HG03066 (cell line): Measurements from ENCODE around the gene CPA5.

ENCODE experiments used
- ATAC-seq: cut with Tn5 transposase; IDR thresholded peaks from one replicate; pipeline ENCODE4 v1.9.1; 2021; ENCODE audit warnings: low read depth; ENCODE audit not compliant: unreplicated experiment

CPA5 gene

DNA sequence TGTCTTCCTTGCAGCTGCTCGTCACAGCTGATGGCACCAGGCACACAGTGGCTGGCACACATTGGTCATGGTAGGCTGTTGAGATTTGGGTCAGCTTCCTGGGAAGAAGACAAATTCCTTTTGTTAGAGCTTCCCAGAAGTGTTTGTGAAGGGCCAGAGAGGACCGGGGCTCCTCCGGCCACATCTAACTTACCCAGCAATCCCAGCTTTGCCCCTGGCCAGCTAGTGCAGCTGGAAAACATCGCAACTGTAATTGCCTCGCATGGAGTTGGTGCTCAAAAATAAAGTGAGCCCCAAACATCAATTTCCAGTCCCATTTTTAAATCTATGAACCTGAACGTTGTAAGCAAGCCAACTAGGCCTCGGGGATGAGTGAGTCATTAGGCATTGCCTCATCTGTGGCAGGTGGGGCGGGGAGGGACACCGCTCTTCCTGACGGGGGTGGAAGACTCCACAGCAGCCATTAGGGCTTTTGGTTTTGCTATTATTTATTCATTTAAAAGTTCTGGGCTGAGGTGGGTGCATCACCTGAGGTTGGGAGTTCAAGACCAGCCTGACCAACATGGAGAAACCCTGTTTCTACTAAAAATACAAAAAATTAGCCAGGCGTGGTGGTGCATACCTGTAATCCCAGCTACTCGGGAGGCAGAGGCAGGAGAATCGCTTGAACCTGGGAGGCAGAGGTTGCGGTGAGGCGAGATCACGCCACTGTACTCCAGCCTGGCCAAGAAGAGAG is 12.4 kb downstream of the CPA5 start:
- no peak for ATAC-seq

DNA sequence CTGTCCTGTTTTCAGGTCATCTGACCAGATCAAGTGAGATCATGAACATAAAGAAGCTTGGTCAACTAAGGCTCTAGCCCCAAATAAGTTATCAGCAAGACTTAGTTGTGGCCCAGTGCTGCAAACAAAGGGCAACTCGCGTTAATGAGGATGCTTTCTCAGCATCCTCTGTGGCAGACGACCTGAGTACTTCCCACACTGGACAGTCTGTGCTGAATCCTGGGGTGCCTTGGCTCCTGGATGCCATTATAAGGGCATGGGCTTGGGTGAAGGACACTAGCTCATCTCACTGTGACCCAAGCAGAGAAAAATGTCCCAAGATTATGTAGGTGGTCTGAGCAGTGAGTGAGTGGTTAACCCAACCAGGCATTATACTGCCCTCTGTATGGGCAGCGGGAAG is 13.9 kb downstream of the CPA5 start:
- no peak for ATAC-seq

DNA sequence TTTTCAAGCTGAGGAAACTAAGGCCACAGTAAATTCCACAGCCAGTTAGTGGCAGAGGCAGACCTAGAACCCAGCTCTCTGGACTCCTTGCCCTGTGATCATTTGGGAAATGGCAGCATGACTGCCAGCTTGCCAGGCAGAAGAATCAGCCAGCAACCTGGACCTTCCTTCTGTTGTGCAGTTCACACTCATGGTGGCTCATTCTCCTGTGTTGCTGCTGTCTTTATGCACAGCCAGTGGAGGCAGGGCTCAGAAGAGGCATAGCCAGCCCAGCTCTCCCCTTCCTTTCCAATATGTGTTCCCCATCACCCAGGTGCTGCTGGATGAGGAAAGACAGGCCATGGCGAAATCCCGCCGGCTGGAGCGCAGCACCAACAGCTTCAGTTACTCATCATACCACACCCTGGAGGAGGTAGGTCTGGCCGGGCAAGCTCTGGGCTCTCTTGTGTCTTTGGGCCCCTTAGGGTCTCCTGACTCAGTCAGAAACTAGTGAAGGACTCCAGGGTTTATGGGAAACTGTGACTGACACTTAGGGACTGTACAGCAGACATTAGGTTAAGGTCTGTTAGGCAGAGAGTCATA is 14.8 kb downstream of the CPA5 start:
- ATAC-seq: no peak

DNA sequence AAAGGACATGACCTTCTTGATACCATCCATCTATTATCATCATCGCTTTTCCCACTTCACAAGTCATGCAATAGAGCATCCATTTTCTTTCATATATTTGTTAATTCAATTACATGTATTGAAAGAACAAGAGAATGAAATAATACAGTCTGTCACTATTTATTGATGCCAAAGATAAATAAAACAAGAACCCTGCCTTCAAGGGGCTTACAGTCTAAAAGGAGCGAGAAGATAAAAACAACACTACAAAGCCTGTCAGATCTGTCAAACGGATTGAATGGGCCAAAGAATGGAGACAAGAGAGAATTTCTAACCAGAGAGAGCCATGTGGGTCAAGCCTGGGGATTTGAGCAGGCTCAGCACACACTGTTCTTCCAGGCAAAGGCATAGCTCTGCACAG is 15.9 kb downstream of the CPA5 start:
- ATAC-seq: no peak

DNA sequence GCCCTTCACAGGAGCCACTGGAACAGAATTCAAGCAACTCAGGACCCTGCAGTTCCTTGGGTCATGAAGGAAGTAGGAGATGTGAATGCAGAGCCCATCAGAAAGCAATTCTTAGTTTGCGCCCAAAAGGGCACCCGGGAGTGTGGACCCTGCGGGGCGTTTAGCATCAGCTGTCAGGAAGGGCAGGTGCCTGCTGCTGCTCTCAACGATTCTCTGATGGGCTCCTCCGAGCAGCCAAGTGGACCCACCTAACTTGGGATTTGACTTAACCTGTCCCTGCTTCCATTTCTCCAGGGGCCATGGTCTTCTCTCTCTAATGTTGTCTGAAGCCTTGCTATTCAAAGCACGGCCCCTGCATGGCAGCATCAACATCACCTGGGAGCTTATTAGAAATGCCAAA is 17.1 kb downstream of the CPA5 start:
- no peak for ATAC-seq

DNA sequence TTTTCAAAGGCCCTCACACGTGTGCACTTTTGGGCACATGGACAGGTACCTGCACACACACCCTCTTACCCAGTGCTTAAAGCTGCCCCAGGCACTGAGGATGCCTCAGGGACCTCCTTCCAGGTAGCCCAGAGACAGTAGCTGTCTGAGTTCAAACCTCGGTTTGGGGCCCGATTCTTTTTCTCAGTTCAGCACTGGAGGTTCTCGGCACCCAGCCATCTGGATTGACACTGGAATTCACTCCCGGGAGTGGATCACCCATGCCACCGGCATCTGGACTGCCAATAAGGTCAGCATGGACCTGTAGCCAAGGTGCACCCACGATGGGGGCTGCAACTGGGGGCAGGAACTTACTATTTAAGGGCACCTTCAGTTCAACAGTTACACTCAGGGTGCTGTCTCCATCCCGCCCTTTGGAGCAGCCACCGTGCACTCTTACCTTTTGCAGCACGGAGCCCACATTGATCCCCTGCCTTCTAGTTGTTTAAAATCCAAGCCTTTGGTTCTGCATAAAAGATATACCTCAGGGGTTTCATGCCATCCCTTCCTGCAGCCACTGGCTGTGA is 17.7 kb downstream of the CPA5 start:
- no peak for ATAC-seq

DNA sequence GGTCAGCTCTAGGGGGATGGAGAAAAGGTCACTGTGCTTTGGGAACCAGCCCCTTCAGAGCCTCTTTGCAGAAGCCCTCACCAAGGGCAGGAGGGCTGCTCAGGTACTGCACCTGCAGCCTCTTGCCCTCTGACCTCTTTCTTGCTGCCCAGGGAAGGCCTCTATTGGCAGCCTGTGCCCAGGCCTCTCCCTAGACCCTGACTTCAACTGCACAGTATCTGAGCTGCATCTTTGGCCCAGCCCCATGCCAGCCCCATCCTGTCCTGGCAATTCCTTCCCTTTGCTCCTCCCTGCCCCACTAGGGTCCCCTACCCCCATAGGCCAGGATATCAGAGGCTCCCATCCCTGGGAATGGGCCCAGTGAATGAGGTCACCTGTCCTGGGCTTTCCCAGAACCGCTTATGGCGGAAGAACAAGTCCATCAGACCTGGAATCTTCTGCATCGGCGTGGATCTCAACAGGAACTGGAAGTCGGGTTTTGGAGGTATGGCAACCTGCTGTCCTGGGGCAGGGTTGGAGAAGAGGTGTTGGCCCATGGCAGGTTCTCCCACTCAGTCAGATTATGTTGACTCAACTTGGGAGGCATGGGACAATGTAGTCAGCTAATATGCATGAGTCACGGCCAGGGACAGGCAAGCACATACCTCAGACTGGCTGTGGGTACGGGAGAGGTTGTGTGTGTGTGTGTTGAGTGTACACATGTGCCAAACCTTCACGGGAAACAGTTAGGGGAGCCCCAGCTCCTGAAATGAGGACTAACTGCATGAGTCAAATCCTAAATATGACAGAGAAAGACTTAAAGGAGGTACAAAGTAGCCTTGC is 18.6 kb downstream of the CPA5 start:
- no peak for ATAC-seq

DNA sequence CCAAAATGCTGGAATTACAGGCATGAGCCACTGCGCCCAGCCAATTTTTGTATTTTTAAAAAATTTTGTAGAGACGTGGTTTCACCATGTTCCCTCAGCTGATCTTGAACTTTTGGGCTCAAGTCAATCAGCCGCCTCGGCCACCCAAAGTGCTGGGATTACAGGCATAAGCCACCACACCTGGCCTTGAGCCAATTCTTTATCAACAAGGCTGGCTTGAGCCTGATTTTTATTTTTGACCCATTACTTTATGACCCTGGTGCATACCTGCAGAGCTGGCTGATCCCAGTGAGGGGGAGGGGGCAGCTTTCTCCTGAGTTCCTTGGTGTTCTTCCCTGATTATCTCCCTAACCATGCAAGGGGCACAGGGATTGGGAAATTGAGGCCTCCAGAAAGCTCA is 19.8 kb downstream of the CPA5 start:
- ATAC-seq: no peak

DNA sequence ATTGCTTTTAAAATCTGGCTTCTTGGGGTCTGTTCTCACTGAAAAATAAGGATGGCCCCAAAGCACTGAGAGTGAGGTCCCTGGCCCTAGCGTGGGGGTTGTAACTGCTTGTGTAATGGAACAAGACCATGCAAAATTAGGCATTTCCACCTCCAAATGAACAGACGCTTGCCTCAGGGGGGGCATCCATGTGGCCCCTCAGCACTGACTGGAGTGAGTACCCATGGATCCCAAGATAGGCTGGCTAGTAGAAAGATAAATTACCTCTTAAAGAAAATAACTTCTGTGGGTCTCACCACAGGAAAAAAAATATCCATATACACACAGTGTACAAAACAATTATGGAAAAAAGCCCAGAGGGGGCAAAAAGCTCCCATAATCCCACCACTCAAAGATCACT is 20.5 kb downstream of the CPA5 start:
- no peak for ATAC-seq

DNA sequence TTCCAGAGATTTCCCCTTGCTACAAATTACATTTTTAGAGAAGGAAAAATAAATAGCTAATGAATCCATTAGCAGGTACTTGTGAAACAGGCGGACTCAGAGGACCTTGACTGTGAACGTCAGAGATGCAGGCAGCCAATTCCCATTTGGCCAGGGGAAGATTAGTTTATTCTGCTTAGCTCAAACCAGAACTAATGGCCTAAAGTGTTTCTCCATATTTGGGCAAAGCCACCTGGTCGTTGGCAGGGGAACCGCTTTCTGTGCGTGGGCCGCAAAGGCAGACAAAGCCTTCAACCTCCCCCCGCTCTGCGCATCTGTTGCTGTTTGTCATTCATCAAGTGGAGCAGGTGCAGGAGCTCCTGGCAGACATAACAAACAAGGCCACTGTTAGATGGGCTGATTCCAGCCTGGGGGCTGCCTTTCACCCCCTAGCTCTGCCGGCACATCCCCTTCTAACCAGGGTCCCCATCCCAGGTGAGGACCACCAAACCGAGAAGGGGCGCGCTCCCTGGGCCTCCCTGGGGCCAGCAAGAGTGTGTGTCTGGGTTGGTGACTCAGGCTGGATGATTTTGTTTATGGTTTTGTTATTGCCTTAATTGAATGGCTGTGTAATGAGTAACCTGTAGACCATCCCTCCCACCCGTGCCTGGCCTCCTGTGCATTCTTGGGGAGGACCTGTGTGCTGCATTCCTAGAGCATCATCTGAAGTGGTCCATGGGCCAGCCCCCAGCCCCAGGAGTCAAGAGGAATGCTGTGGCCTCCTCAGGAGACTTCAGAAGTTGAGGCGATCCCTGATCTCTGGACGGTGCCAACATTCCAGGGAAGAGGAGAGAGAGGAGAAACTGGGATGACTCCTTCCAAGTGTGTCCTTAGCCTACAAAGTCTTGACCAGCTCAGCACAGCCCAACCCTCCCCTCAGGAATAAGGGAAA is 21.2 kb downstream of the CPA5 start:
- no peak for ATAC-seq

DNA sequence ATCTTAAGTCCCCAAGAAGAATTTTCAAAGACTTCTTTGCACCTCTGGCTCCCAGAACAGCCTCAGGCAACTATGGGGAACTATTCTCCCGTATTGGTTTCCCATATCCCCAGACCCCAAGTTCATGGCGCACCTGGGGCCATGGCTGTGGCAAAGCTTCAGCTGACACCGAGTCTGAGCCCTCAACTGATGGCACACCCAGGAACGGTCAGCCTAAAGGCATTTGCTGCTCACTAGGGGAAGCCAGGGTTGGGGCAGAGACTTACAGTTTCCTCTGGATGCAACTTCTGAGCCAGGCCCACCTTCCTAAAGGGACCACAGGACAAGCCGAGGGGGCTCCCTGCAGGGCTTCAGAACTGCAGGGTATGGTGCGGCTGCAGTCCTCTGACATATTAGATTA is 21.9 kb downstream of the CPA5 start:
- ATAC-seq: no peak

DNA sequence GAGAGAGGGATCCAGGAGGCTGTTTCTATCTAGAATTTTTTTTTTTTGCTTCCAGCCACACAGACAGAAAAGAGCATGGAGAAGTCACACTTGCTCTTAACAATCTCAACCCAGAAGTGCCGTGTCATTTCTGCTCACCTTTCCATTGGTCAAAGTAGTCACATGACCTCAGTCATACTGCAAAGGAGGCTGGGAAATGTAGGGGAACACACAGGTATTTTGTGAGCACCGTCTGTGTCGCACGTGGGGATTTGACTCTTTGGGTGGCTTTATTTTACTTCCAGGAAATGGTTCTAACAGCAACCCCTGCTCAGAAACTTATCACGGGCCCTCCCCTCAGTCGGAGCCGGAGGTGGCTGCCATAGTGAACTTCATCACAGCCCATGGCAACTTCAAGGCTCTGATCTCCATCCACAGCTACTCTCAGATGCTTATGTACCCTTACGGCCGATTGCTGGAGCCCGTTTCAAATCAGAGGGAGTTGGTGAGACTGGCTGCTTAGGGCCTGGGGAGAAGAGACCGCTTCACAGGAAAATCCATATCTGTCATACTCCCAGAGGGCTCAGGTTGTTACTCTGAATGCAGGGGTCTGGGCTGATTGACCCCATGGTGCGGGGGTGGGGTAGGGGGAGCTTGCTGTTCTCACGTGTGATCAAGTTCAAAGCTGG is 22.6 kb downstream of the CPA5 start:
- ATAC-seq: no peak

DNA sequence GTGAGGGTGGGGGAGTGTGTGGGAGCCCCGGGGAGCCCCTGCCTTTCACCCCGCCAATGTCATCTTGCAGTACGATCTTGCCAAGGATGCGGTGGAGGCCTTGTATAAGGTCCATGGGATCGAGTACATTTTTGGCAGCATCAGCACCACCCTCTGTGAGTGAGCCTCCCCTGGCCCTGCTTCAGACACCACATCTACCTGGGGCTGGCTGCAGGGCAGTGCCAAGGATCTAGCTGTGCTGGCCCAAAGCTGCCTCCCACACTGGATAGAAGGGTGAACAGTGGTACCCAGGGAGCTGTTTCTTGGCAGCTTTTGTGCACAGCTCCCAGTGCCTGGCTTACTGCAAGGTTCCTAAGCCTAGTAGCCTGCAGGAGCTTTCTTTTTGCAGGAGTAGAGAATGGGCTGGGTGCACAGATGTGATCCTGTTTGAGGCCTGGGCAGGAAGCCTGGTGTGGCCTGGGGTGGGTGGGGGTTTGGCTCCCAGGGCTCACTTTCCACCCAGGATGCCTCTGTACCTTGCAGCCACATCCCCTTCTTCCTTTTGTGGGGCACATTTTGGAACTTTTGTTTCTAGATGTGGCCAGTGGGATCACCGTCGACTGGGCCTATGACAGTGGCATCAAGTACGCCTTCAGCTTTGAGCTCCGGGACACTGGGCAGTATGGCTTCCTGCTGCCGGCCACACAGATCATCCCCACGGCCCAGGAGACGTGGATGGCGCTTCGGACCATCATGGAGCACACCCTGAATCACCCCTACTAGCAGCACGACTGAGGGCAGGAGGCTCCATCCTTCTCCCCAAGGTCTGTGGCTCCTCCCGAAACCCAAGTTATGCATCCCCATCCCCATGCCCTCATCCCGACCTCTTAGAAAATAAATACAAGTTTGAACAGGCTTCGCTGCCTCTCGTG is 23.5 kb downstream of the CPA5 start:
- no peak for ATAC-seq

DNA sequence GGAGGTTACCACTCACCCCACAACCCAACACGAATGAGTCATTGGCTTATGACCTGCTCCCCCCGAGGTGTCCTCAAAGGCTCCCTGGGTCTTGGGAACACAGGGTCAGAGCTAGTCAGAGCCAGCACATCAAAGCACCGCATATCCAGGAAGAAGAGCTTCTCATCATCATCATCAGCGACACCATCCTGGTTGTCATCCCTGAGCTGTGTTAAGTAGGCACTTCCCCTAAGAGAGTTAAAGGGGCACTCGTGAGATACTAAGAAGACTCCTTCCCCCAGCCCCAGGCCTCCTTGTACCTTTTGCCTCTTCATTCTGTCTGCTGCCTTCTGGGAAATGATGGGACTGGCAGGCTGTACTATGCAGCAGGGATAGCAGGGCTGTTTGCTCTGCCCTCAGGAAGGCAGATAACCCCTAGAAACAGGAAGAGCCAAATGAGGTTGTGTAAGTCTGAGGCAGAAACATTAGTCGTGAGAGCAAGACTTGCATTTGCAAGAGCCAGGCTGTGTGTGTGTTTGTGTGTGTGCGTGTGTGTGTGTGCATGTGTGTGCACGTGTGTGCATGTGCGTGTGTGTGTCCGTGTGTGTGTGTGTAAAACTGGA is 24.6 kb downstream of the CPA5 start:
- ATAC-seq: no peak

DNA sequence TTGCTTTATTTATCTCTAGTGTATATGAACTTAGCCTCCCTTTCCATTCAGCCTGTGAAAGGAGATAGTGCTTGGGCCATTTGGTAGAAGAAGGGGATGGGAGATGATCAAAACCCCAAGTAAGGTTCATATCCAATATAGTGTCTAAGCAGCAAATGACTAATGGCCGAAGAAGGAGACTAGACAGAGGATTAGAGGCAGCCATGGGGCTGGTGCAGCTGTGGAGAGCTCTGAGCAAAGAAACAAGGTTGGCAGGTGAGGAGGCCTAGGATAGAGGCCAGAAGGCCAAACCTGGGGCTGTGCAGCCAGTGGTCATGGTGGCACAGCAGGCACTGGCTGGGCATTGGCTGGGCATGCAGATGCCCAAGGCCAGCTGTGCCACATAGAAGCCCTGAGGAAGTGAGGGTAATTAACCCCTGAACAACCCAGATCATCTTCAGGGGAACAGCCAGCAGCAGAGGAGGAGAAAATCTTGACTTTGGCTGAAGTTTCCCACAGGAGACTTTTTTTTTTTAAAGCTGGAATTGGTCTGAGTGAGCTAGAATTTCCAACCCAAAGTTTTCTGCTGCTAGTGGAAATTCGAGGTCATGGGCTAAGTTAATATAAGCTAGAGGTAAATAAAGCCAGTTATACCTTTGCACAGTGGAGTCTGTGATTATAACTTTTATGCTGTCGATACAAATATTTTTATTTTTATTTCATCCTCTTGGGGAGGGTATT is 25.4 kb downstream of the CPA5 start:
- ATAC-seq: no peak

DNA sequence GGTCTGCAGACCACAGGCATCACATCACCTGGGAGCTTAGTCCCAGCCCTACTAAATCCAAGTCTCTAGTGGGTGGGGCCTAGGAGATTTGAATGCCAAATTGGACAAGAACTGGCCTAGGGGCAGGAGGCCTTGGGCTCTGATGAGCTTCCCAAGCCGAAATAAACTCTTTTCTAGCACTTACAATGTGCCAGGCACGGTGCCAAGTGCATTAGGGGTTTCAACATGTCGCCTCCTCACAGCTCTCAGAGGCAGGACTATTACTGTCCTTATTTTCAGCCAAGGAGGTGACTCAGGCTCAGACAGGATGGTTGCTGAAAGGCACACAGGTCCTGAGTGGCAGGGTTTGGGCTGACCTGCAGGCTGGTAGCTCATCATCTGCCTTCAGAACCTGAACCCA is 26.4 kb downstream of the CPA5 start:
- no peak for ATAC-seq

DNA sequence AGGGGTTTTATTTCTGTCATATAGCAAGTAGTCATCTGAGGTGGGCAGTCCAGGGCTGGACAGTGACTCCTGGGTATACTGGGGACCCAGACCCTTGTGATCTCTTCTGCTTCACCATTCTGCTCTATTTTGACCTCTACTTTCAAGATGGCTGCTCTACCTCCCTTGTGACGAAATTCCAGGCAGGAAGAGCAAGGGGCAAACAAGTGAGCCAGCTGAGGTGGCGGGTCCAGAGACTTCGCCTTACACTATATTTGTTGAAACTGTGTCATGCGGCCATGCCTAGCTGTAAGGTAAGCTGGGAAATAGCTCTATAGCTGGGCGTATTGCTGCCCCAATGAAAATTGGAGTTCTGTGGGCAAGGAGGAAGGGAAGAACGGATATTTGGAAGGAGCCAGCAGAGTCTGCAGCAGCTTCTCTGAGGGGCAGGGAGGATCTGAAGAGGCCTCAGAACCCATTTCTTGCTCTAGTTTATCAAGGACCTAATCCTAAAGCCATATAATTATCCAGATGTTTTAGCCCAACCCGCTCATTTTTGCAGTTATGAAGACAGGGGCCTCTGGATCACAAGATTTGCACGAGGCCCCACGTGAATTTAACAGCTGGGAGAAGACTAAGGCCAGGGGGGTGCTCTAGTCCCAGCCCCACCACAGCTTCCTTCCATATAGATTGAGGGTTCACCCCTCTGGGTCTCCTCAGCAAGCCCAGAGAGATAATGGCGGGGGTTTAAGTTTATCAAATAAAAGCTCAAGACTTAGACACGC is 28.0 kb downstream of the CPA5 start:
- ATAC-seq: no peak
